NCI-H748 (cell line): ENCODE measurements around the gene SAMD3.
"Not testable (repeated sequence)": the region's sequence is repeated elsewhere in the genome, so short reads cannot be mapped to it uniquely, and the experiment has no call there.

Experiments
- DNase-seq: peaks from one replicate; lab custom pipeline; 2025; ENCODE audit not compliant: unreplicated experiment; lab: John Stamatoyannopoulos, UW

SAMD3 gene

GRCh38 chr6:130138116-130138908, 84.4 kb downstream of the SAMD3 start:
- DNase-seq, result no peak

- DNase-seq, result no peak
Observed at GRCh38 chr6:130136798-130137197, 86.0 kb downstream of the SAMD3 start.

- no peak for DNase-seq
Observed at GRCh38 chr6:130134582-130134981, 88.2 kb downstream of the SAMD3 start.

- no peak for DNase-seq
Observed at GRCh38 chr6:130132286-130132701, 90.5 kb downstream of the SAMD3 start.

GRCh38 chr6:130129762-130130246, 92.9 kb downstream of the SAMD3 start:
- no peak for DNase-seq

GRCh38 chr6:130128326-130128725, 94.4 kb downstream of the SAMD3 start:
- DNase-seq, result no peak

GRCh38 chr6:130127195-130127594, 95.6 kb downstream of the SAMD3 start:
- no peak for DNase-seq

GRCh38 chr6:130122243-130122642, 100.5 kb downstream of the SAMD3 start:
- no peak for DNase-seq

- no peak for DNase-seq
Observed at GRCh38 chr6:130120731-130121130, 102.0 kb downstream of the SAMD3 start.

GRCh38 chr6:130119211-130119610, 103.5 kb downstream of the SAMD3 start:
- DNase-seq, result no peak

GRCh38 chr6:130118236-130118635, 104.5 kb downstream of the SAMD3 start:
- DNase-seq, result no peak

GRCh38 chr6:130117187-130117701, 105.5 kb downstream of the SAMD3 start:
- not testable (repeated sequence) for DNase-seq

GRCh38 chr6:130116273-130116672, 106.5 kb downstream of the SAMD3 start:
- DNase-seq, result no peak

GRCh38 chr6:130115036-130115435, 107.7 kb downstream of the SAMD3 start:
- no peak for DNase-seq

GRCh38 chr6:130113201-130113710, 109.5 kb downstream of the SAMD3 start:
- no peak for DNase-seq

- no peak for DNase-seq
Observed at GRCh38 chr6:130111031-130111430, 111.7 kb downstream of the SAMD3 start.

- DNase-seq, result no peak
Observed at GRCh38 chr6:130107710-130108109, 115.0 kb downstream of the SAMD3 start.

- no peak for DNase-seq
Observed at GRCh38 chr6:130105996-130106704, 116.6 kb downstream of the SAMD3 start.

GRCh38 chr6:130099119-130099518, 123.6 kb downstream of the SAMD3 start:
- DNase-seq, result no peak

- DNase-seq, result peak; percentile 14
Observed at GRCh38 chr6:130098317-130098716, 124.4 kb downstream of the SAMD3 start.
